HepG2 (cell line): ENCODE results near the gene SULT4A1. TPM values are rescaled to one million over a fixed set of nuclear protein-coding genes. Genes with fewer than 3 reads are reported as not detected.

Source experiments
- ATAC-seq: fragments of 200-7000 bp; cut with Tn5 transposase; 3 replicates; pipeline ENCODE4 v1.9.1; 2020; ENCODE audit warnings: mild to moderate bottlenecking, moderate library complexity
- BruUV-seq: library from RNA; stranded (reverse); fragments of 400-500 nt; replicated peaks from 2 replicates; lab custom pipeline; 2021; lab: Mats Ljungman, UMichigan
- CTCF ChIA-PET: fragments of 300-600 bp; formaldehyde crosslinking; extraction: SDS; loops from one replicate; lab custom pipeline; 2021; ENCODE audit warnings: low total read pairs, inconsistent platforms, low intra/inter-chr PET ratio; lab: Yijun Ruan, JAX
- POLR2A ChIA-PET: fragments of 350-600 bp; sonication (Branson Sonifier 250); formaldehyde crosslinking; loops from one replicate; lab custom pipeline; 2020; ENCODE audit warnings: antibody characterized with exemption, inconsistent platforms; lab: Yijun Ruan, JAX
- DNase-seq: peaks from one replicate; pipeline ENCODE4 v3.0.0-alpha.2; 2015; ENCODE audit warnings: low spot score
- FAIRE-seq: peaks from 3 replicates; lab custom pipeline; 2011; peaks lifted over from hg19 to GRCh38; lab: Jason Lieb, UNC
- H2AFZ ChIP-seq: one replicate; pipeline ENCODE4 v1.6.1; 2011; ENCODE audit warnings: low read length, inconsistent platforms
- H3K27ac ChIP-seq: fragments of 300-600 bp; 3 replicates; pipeline ENCODE4 v1.8.0; 2011; ENCODE audit warnings: mixed run types, mild to moderate bottlenecking, mixed read lengths, low read length, inconsistent platforms; ENCODE audit not compliant: insufficient read depth; ENCODE audit errors: extremely low read length
- H3K27me3 ChIP-seq, 2 experiments: fragments of 200-600 bp in 1 of 2; 2 replicates in 1 of 2; 3 replicates in 1 of 2; pipeline versions ENCODE4 v1.6.0 to v1.8.0; 2011; ENCODE audit warnings: low read length in 2 of 2, mild to moderate bottlenecking in 2 of 2, moderate library complexity in 2 of 2, inconsistent platforms in 1 of 2; ENCODE audit not compliant: insufficient read depth in 2 of 2, control insufficient read depth in 1 of 2
- H3K36me3 ChIP-seq, 2 experiments: fragments of 200-600 bp in 1 of 2; replicated peaks in 1 of 2; 2 replicates in 1 of 2; 3 replicates in 1 of 2; pipeline versions ENCODE4 v1.5.1 to v1.8.0; 2011; ENCODE audit warnings: low read length in 2 of 2, inconsistent platforms in 1 of 2; ENCODE audit not compliant: insufficient read depth in 2 of 2, control insufficient read depth in 1 of 2
- H3K4me1 ChIP-seq: 2 replicates; pipeline ENCODE4 v1.5.1; 2012; ENCODE audit warnings: low read length, inconsistent platforms; ENCODE audit not compliant: insufficient read depth
- H3K4me2 ChIP-seq: 2 replicates; pipeline ENCODE4 v1.6.0; 2011; ENCODE audit warnings: low read depth, low read length, inconsistent platforms
- H3K4me3 ChIP-seq, 3 experiments: fragments of 200-600 bp in 1 of 3; sonication (generic), shearing (Covaris generic) in 1 of 3; replicated peaks in 1 of 3; 2 replicates each; pipeline ENCODE4 v1.5.1; 2011 to 2016; ENCODE audit warnings: low read length in 3 of 3, inconsistent platforms in 2 of 3, low read depth in 2 of 3, mild to moderate bottlenecking in 2 of 3, control low read depth in 1 of 3, mixed read lengths in 1 of 3; ENCODE audit not compliant: insufficient read depth in 1 of 3
- H3K79me2 ChIP-seq: one replicate; pipeline ENCODE4 v1.6.1; 2011; ENCODE audit warnings: low read length, inconsistent platforms; ENCODE audit not compliant: insufficient read depth
- H3K9ac ChIP-seq: 2 replicates; pipeline ENCODE4 v1.6.0; 2011; ENCODE audit warnings: mild to moderate bottlenecking, low read depth, low read length, inconsistent platforms; ENCODE audit not compliant: insufficient read depth
- H3K9me3 ChIP-seq: 2 replicates; pipeline ENCODE4 v1.5.1; 2012; ENCODE audit warnings: mild to moderate bottlenecking, low read length
- H4K20me1 ChIP-seq: 2 replicates; pipeline ENCODE4 v1.6.0; 2011; ENCODE audit warnings: inconsistent platforms, mild to moderate bottlenecking, low read length, moderate library complexity; ENCODE audit not compliant: insufficient read depth
- KDM5A ChIP-seq: fragments of 200-600 bp; sonication (generic); IDR thresholded peaks from 2 replicates; pipeline ENCODE4 v1.7.0; 2018; ENCODE audit warnings: antibody characterized with exemption, mild to moderate bottlenecking, low read length, borderline replicate concordance
- NCOA2 ChIP-seq: sonication (generic); formaldehyde crosslinking; IDR thresholded peaks from 2 replicates; pipeline ENCODE4 v1.8.0; 2022; ENCODE audit warnings: inconsistent platforms
- NFATC3 ChIP-seq: sonication (generic); formaldehyde crosslinking; IDR thresholded peaks from 2 replicates; pipeline ENCODE4 v1.5.1; 2020; ENCODE audit warnings: mild to moderate bottlenecking, missing genetic modification reagents
- ZBTB38 ChIP-seq: sonication (generic); formaldehyde crosslinking; IDR thresholded peaks from 2 replicates; pipeline ENCODE4 v1.5.1; 2020; ENCODE audit warnings: mild to moderate bottlenecking, missing genetic modification reagents
- ZFP1 ChIP-seq: IDR thresholded peaks from 2 replicates; pipeline ENCODE4 v1.6.1; 2016
- ZFYVE20 ChIP-seq: sonication (generic); formaldehyde crosslinking; IDR thresholded peaks from 2 replicates; pipeline ENCODE4 v1.8.0; 2023; ENCODE audit warnings: low read depth, mild to moderate bottlenecking, moderate library complexity, missing genetic modification reagents, borderline replicate concordance
- ZNF549 ChIP-seq: sonication (generic); formaldehyde crosslinking; IDR thresholded peaks from 2 replicates; pipeline ENCODE4 v1.5.0; 2020; ENCODE audit warnings: missing genetic modification reagents
- ZSCAN12 ChIP-seq: sonication (generic); formaldehyde crosslinking; IDR thresholded peaks from 2 replicates; pipeline ENCODE4 v1.9.0; 2021; ENCODE audit warnings: mild to moderate bottlenecking, missing genetic modification reagents
- WGBS: methylation state at CpG from one replicate; pipeline ENCODE4 v1.1.6; 2017; ENCODE audit warnings: low lambda C conversion rate; 5-methylcytosine and 5-hydroxymethylcytosine counted together
- in situ Hi-C: cut with HindIII; loops from 2 replicates; pipeline ENCODE4 v1.10.0; 2017; ENCODE audit warnings: low pct_unique_long_range_greater_than_20kb; ENCODE audit not compliant: extremely low pct_ligation_motif_present
- intact Hi-C: fragments of 100-400 bp; cut with micrococcal nuclease; formaldehyde crosslinking; loops from one replicate; pipeline ENCODE4 v1.10.0; 2022; ENCODE audit not compliant: unreplicated experiment
- polyA plus RNA-seq, 8 experiments: library from polyadenylated mRNA; depleted of rRNA in 3 of 8; stranded (reverse) in 7 of 8; unstranded in 1 of 8; fragments of >200 nt; fragmentation: Illumina TruSeq in 4 of 8; extraction: Trizol in 4 of 8; gene quantifications; 2 replicates each; pipeline versions ENCODE4 v1.2.1 to v1.2.3, GENCODE V29; 2011 to 2016; ENCODE audit warnings: low read depth in 4 of 8, missing spikeins in 1 of 8, mixed read lengths in 1 of 8; ENCODE audit not compliant: insufficient read depth in 1 of 8
- total RNA-seq, 5 experiments: library from RNA; depleted of rRNA; stranded (reverse); fragments of >200 nt; fragmentation: Illumina TruSeq; extraction: Trizol; gene quantifications; 2 replicates each; pipeline ENCODE4 v1.2.3, GENCODE V29; 2016; ENCODE audit warnings: low read depth in 1 of 5
- TF ChIP-seq, protein P1 (sequence below): sonication (generic); formaldehyde crosslinking; IDR thresholded peaks from 2 replicates; pipeline ENCODE4 v1.8.0; 2022; ENCODE audit warnings: mild to moderate bottlenecking, missing genetic modification reagents, moderate library complexity
- TF ChIP-seq, protein P2 (sequence below): sonication (generic); formaldehyde crosslinking; IDR thresholded peaks from 2 replicates; pipeline ENCODE4 v1.4.0; 2020; ENCODE audit warnings: mild to moderate bottlenecking, missing genetic modification reagents
- TF ChIP-seq, protein P3 (sequence below): fragments of 450-650 bp; IDR thresholded peaks from 2 replicates; pipeline ENCODE4 v1.6.1; 2017

Gene SULT4A1
- total and polyA plus RNA-seq, 2 of the 13 experiments (the other 11 are each of a cell fraction or from before 2014, with no cell fraction given) = not detected

GRCh38 chr22:43911351-43911750 is 49.0 kb upstream of the SULT4A1 start:
- peaks cover 2 to 14% of the 10 kb centered on the region in 2 experiments; a peak in 3 of 5 replicates for H3K27me3 ChIP-seq
- no peaks in the 10 kb centered on the region for H3K36me3 ChIP-seq
- no peak overlapping the region for H2AFZ ChIP-seq
- CTCF ChIA-PET = no interaction called here
- no peaks in the 10 kb centered on the region for H3K79me2 ChIP-seq
- in situ Hi-C loops = no loop called here
- no peaks in the 10 kb centered on the region for H3K9me3 ChIP-seq
- no peak overlapping the region for H3K9ac ChIP-seq
- ATAC-seq = no peak
- DNase-seq = no peak
- POLR2A ChIA-PET = no interaction called here
- TF ChIP-seq ZFYVE20 (no peak), ZNF549 (CRISPR knock-in tag) (no peak), ZSCAN12 (CRISPR knock-in tag) (no peak), ZFP1 (CRISPR knock-in tag) (no peak), ZBTB38 (CRISPR knock-in tag) (no peak), KDM5A (no peak), NFATC3 (CRISPR knock-in tag) (no peak), NCOA2 (CRISPR knock-in tag) (no peak)
- TF ChIP-seq, protein P1, sequence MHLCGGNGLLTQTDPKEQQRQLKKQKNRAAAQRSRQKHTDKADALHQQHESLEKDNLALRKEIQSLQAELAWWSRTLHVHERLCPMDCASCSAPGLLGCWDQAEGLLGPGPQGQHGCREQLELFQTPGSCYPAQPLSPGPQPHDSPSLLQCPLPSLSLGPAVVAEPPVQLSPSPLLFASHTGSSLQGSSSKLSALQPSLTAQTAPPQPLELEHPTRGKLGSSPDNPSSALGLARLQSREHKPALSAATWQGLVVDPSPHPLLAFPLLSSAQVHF (CRISPR knock-in tag) = no peak
- TF ChIP-seq, protein P2, sequence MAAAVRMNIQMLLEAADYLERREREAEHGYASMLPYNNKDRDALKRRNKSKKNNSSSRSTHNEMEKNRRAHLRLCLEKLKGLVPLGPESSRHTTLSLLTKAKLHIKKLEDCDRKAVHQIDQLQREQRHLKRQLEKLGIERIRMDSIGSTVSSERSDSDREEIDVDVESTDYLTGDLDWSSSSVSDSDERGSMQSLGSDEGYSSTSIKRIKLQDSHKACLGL (CRISPR knock-in tag) = no peak
- TF ChIP-seq, protein P3, sequence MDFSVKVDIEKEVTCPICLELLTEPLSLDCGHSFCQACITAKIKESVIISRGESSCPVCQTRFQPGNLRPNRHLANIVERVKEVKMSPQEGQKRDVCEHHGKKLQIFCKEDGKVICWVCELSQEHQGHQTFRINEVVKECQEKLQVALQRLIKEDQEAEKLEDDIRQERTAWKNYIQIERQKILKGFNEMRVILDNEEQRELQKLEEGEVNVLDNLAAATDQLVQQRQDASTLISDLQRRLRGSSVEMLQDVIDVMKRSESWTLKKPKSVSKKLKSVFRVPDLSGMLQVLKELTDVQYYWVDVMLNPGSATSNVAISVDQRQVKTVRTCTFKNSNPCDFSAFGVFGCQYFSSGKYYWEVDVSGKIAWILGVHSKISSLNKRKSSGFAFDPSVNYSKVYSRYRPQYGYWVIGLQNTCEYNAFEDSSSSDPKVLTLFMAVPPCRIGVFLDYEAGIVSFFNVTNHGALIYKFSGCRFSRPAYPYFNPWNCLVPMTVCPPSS = no peak
- no peak overlapping the region for H3K4me3 ChIP-seq
- WGBS = 3% methylated on average over 4 of the region's 4 CpGs
- H3K27ac ChIP-seq = no peak overlapping the region
- no peak for FAIRE-seq
- no peak overlapping the region for H3K4me2 ChIP-seq
- intact Hi-C loops = no loop called here
- H4K20me1 ChIP-seq = no peaks in the 10 kb centered on the region
- peaks cover 11% of the 10 kb centered on the region; the same call in 1 of the 2 replicates for H3K4me1 ChIP-seq
- BruUV-seq = no TSS peak
